Cardiac muscle cell (in vitro differentiated cells and primary cell): ENCODE data around the gene PBX1. TPM values are rescaled to one million over a fixed set of nuclear protein-coding genes. Genes with fewer than 3 reads are reported as not detected.

Source experiments
- DNase-seq, 2 donors: peaks; one replicate each; pipeline versions ENCODE4 v3.0.0 to v3.0.0-alpha.2; 2010 to 2017; ENCODE audit warnings: low read depth in 1 of 2, low spot score in 1 of 2
- H3K27ac ChIP-seq: fragments of 200-600 bp; sonication (generic); 2 replicates; pipeline ENCODE4 v1.5.1; 2016
- H3K27me3 ChIP-seq: fragments of 200-600 bp; sonication (generic); 2 replicates; pipeline ENCODE4 v1.6.0; 2016; ENCODE audit warnings: control low read depth
- H3K36me3 ChIP-seq: fragments of 200-600 bp; sonication (generic); 2 replicates; pipeline ENCODE4 v1.5.1; 2016; ENCODE audit warnings: control low read depth
- H3K4me1 ChIP-seq: fragments of 200-600 bp; sonication (generic); 2 replicates; pipeline ENCODE4 v1.8.1; 2017; ENCODE audit warnings: low read depth, mild to moderate bottlenecking, mixed run types
- H3K4me3 ChIP-seq: fragments of 200-600 bp; sonication (generic); 2 replicates; pipeline ENCODE4 v1.5.1; 2016; ENCODE audit warnings: mild to moderate bottlenecking
- H3K9me3 ChIP-seq: fragments of 200-600 bp; sonication (generic); 2 replicates; pipeline ENCODE4 v1.5.1; 2017; ENCODE audit warnings: low read depth, mild to moderate bottlenecking, control low read depth
- polyA plus RNA-seq: library from polyadenylated mRNA; unstranded; fragments of >200 nt; fragmentation: Nextera tagmentation; extraction: Ambion mirVana; gene quantifications from 2 replicates; pipeline ENCODE4 v1.2.1, GENCODE V29; 2016
- total RNA-seq: library from RNA; depleted of rRNA; stranded (reverse); fragments of >200 nt; gene quantifications from 2 replicates; pipeline ENCODE4 v1.2.3, GENCODE V29; 2016
- TF ChIP-seq, protein P1 (sequence below): IDR thresholded peaks from 2 replicates; pipeline ENCODE4 v1.5.1; 2012; ENCODE audit warnings: low read depth, mild to moderate bottlenecking, low read length

The PBX1 gene
- total and polyA plus RNA-seq, 2 experiments from 2014 or later = 43.5 to 182 TPM

DNA sequence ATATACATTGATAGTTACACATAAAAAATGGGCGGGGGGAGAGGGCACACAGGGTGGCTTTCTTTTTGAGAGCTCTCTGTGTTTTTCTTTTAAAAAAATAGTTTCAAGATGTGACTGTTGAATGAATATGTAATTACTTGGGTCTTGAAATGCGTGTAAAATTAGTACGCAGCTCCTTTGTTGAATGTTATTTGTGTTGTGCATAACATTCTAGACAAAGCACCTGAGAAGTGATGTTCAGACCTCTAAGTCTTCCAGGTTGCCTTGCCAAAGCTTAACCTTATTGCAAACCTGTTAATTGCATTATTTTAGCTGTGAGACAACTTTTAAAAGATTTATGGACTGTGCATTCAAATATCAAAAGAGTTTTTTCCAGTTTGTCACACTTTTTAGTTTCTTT, 5.4 kb downstream of the PBX1 start:
- no peak for DNase-seq

DNA sequence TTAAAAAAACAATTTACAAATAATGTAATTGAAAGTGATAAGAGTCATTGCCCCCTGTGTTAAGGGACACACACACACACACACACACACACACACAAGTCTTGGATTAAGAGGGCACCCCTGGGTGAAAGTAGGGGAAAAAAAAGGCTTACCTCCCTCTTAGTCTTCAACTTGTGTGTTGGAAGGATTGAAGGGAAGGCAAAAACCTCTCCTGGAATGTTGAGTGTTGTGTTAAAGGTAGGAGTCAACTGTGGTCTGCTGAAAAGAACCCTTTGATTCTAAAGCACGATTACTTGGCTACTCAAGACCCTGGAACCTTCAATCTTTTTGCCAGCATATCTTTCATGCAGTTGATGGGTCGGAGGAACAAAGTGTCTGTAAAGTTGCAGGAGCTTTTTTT, 6.4 kb downstream of the PBX1 start:
- H3K9me3 ChIP-seq = no peaks in the 10 kb centered on the region
- peaks cover 33% of the 10 kb centered on the region for H3K4me1 ChIP-seq
- H3K4me3 ChIP-seq = peak overlapping the region; percentile 97
- peak overlapping the region; percentile 62 for H3K27ac ChIP-seq
- TF ChIP-seq, protein P1, sequence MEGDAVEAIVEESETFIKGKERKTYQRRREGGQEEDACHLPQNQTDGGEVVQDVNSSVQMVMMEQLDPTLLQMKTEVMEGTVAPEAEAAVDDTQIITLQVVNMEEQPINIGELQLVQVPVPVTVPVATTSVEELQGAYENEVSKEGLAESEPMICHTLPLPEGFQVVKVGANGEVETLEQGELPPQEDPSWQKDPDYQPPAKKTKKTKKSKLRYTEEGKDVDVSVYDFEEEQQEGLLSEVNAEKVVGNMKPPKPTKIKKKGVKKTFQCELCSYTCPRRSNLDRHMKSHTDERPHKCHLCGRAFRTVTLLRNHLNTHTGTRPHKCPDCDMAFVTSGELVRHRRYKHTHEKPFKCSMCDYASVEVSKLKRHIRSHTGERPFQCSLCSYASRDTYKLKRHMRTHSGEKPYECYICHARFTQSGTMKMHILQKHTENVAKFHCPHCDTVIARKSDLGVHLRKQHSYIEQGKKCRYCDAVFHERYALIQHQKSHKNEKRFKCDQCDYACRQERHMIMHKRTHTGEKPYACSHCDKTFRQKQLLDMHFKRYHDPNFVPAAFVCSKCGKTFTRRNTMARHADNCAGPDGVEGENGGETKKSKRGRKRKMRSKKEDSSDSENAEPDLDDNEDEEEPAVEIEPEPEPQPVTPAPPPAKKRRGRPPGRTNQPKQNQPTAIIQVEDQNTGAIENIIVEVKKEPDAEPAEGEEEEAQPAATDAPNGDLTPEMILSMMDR = no peak
- H3K27me3 ChIP-seq = no peaks in the 10 kb centered on the region
- H3K36me3 ChIP-seq = peaks cover 6% of the 10 kb centered on the region
- DNase-seq = peak; percentile 43 to 53

More for the DNA sequence above, 5.4 kb downstream of the PBX1 start:
- H3K27me3 ChIP-seq = no peaks in the 10 kb centered on the region
- no peaks in the 10 kb centered on the region for H3K9me3 ChIP-seq
- H3K4me3 ChIP-seq = peak overlapping the region; percentile 97
- peaks cover 33% of the 10 kb centered on the region for H3K4me1 ChIP-seq
- TF ChIP-seq, protein P1 = no peak
- H3K27ac ChIP-seq = no peak overlapping the region
- H3K36me3 ChIP-seq = peaks cover 6% of the 10 kb centered on the region

DNA sequence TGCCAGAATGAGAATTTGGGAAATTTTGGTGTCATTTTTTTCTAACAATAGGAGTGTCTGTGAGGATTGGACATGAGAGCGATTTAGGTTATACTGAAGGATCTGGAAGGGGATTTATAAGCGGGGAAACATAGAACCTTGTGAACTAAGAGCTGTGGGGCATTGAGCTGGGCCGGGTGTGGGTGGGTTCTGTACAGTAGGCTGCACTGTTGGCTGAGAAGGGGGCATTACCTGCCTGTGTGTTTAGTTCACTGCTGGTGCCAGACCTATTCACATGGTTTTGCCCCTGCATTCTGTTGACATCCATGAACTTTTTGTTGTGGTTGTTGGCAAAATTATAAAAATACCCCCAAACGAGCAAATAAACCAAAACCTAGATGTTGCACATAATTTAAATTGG, 8.8 kb downstream of the PBX1 start:
- Histone ChIP-seq H3K4me3 (no peak overlapping the region), H3K36me3 (peaks cover 6% of the 10 kb centered on the region), H3K4me1 (peaks cover 40% of the 10 kb centered on the region), H3K9me3 (no peaks in the 10 kb centered on the region), H3K27ac (no peak overlapping the region), H3K27me3 (no peaks in the 10 kb centered on the region)
- TF ChIP-seq, protein P1 = no peak
- DNase-seq = no peak

DNA sequence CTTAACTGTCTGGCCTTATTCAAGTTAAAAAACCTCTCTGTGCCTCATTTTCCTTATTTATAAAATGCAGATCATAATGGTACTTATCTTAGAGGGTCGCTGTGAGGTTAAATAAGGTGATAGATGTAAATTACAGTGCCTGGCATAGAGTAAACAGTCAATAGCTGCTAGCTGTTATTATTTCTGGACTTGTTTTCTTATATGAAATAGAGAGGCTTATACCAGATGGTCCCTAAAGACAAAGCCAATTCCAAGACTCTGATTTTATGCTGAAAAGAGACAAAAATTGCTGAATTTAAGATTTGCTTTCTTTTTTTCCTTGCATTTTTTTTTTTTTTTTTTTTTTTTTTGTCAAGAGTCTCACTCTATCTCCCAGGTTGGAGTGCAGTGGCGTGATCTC, 10.3 kb downstream of the PBX1 start:
- Histone ChIP-seq H3K36me3 (peaks cover 6% of the 10 kb centered on the region), H3K4me1 (peaks cover 45% of the 10 kb centered on the region), H3K9me3 (no peaks in the 10 kb centered on the region), H3K27me3 (no peaks in the 10 kb centered on the region), H3K4me3 (no peak overlapping the region), H3K27ac (no peak overlapping the region)
- DNase-seq = no peak
- TF ChIP-seq, protein P1 = no peak

DNA sequence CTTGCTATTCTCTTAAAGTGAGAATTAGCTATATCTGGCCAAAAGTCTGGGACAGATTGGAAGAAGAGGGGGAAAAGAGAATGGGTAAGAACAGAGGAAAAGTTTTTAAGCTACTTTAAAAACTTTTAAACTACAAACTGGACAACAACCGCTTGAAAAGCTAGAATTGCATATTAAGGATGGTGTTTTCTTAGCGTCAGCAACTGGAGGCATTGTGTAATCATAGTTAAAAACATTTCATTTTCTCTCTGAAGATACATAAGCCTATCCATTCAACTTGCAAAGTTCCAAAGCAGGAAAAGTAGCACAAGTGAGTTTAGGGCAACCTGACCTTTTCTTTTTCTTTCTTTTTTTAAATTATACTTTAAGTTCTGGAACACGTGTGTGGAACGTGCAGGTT, 10.9 kb downstream of the PBX1 start:
- Histone ChIP-seq H3K9me3 (no peaks in the 10 kb centered on the region), H3K4me1 (peaks cover 42% of the 10 kb centered on the region), H3K36me3 (peaks cover 6% of the 10 kb centered on the region), H3K4me3 (no peak overlapping the region), H3K27ac (no peak overlapping the region), H3K27me3 (no peaks in the 10 kb centered on the region)
- TF ChIP-seq, protein P1 = no peak
- DNase-seq = no peak

DNA sequence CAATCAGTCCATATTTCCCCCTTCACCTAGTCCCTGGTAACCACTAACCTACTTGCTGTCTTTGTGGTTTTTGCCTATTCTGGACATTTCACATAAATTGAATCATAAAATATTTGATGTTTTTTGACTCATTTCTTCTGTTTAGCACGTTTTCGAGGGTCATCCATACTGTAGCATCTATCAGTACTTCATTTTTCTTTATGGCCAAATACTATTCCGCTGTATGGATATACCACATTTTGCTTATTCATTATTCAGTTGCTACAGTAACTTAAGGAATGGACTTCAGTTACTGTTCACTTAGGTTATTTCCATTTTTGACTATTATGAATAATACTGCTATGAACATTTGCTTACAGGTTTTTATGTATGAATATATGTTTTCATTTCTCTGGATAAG, 12.3 kb downstream of the PBX1 start:
- H3K27ac ChIP-seq = no peak overlapping the region
- H3K9me3 ChIP-seq = no peaks in the 10 kb centered on the region
- TF ChIP-seq, protein P1 = no peak
- H3K36me3 ChIP-seq = peaks cover 6% of the 10 kb centered on the region
- no peak overlapping the region for H3K4me3 ChIP-seq
- H3K4me1 ChIP-seq = peaks cover 42% of the 10 kb centered on the region
- DNase-seq = no peak
- no peaks in the 10 kb centered on the region for H3K27me3 ChIP-seq
